ENCODE measurements around the gene MNAT1. TPM values are rescaled to one million over a fixed set of nuclear protein-coding genes. Genes with fewer than 3 reads are reported as not detected.

The MNAT1 gene
- total RNA-seq, 1 experiment from 2014 or later, result 79.7 TPM

GRCh38 chr14:60931218-60931617 is 196.7 kb downstream of the MNAT1 start:
- no peaks in the 10 kb centered on the region for H3F3A ChIP-seq (ENCODE audit: insufficient read depth, low read depth)
- no peak overlapping the region for H3K4me2 ChIP-seq
- POLR2A ChIA-PET (ENCODE audit: unreplicated experiment), result no interaction called here
- BruUV-seq (replicated peaks), result no TSS peak
- H2AFZ ChIP-seq, result no peak overlapping the region
- H3K9me3 ChIP-seq (ENCODE audit: insufficient read depth, low read depth), result no peaks in the 10 kb centered on the region
- no peak overlapping the region for H3K27ac ChIP-seq
- CTCF ChIA-PET, result no interaction called here
- 0 out of 2 replicates have a peak, but pooled peaks cover 6% of the 10 kb centered on the region for H4K20me1 ChIP-seq (ENCODE audit: insufficient read depth)
- no peak for DNase-seq
- intact Hi-C loops (cut with micrococcal nuclease; ENCODE audit: unreplicated experiment), result no loop called here
- no peaks in the 10 kb centered on the region for H3K27me3 ChIP-seq (ENCODE audit: insufficient read depth, low read depth)
- H3K4me1 ChIP-seq (replicated peaks; ENCODE audit: insufficient read depth), result no peaks in the 10 kb centered on the region
- TF ChIP-seq EZH2 (IDR thresholded peaks at IDR 0.05; ENCODE audit: low read depth) (no peak), CTCF (conservative IDR thresholded peaks at IDR 0.05) (no peak)
- no peaks in the 10 kb centered on the region for H3K79me2 ChIP-seq (ENCODE audit: low read depth)
- no peaks in the 10 kb centered on the region for H3K36me3 ChIP-seq (ENCODE audit: low read depth)
- H3K9me2 ChIP-seq (ENCODE audit: insufficient read depth), result 0 out of 2 replicates have a peak, but pooled peaks cover 4% of the 10 kb centered on the region
- H3K4me3 ChIP-seq, result no peak overlapping the region

GRCh38 chr14:60933920-60934655 is 199.5 kb downstream of the MNAT1 start:
- intact Hi-C loops (cut with micrococcal nuclease; ENCODE audit: unreplicated experiment), result no loop called here
- Histone ChIP-seq H3K36me3 (ENCODE audit: low read depth) (no peaks in the 10 kb centered on the region), H3K79me2 (ENCODE audit: low read depth) (0 out of 2 replicates have a peak, but pooled peaks cover 4% of the 10 kb centered on the region), H3K27me3 (ENCODE audit: insufficient read depth, low read depth) (no peaks in the 10 kb centered on the region), H3K4me3 (no peak overlapping the region), H3K4me2 (no peak overlapping the region), H3K4me1 (replicated peaks; ENCODE audit: insufficient read depth) (no peaks in the 10 kb centered on the region), H3K27ac (no peak overlapping the region), H3K9me2 (ENCODE audit: insufficient read depth) (0 out of 2 replicates have a peak, but pooled peaks cover 4% of the 10 kb centered on the region), H4K20me1 (ENCODE audit: insufficient read depth) (0 out of 2 replicates have a peak, but pooled peaks cover 6% of the 10 kb centered on the region), H3K9me3 (ENCODE audit: insufficient read depth, low read depth) (no peaks in the 10 kb centered on the region), H2AFZ (no peak overlapping the region), H3F3A (ENCODE audit: insufficient read depth, low read depth) (no peaks in the 10 kb centered on the region)
- TF ChIP-seq CTCF (conservative IDR thresholded peaks at IDR 0.05), result no peak
- TF ChIP-seq EZH2 (IDR thresholded peaks at IDR 0.05; ENCODE audit: low read depth), result no peak
- ChIA-PET POLR2A (ENCODE audit: unreplicated experiment) (no interaction called here), CTCF (no interaction called here)
- DNase-seq, result no peak
- BruUV-seq (replicated peaks), result no TSS peak

GRCh38 chr14:60935319-60935718 is 200.8 kb downstream of the MNAT1 start:
- ChIA-PET CTCF (no interaction called here), POLR2A (ENCODE audit: unreplicated experiment) (interaction anchor here (0.9 kb wide), 1 partner anchor 127 kb away, joined by 4 read pairs; no protein-coding TSS in a partner anchor)
- Histone ChIP-seq H3F3A (ENCODE audit: insufficient read depth, low read depth) (no peaks in the 10 kb centered on the region), H2AFZ (no peak overlapping the region), H3K27ac (no peak overlapping the region), H3K9me2 (ENCODE audit: insufficient read depth) (0 out of 2 replicates have a peak, but pooled peaks cover 4% of the 10 kb centered on the region), H4K20me1 (ENCODE audit: insufficient read depth) (0 out of 2 replicates have a peak, but pooled peaks cover 6% of the 10 kb centered on the region), H3K79me2 (ENCODE audit: low read depth) (0 out of 2 replicates have a peak, but pooled peaks cover 4% of the 10 kb centered on the region), H3K4me2 (no peak overlapping the region), H3K36me3 (ENCODE audit: low read depth) (no peaks in the 10 kb centered on the region), H3K9me3 (ENCODE audit: insufficient read depth, low read depth) (no peaks in the 10 kb centered on the region), H3K4me3 (no peak overlapping the region), H3K4me1 (replicated peaks; ENCODE audit: insufficient read depth) (no peaks in the 10 kb centered on the region), H3K27me3 (ENCODE audit: insufficient read depth, low read depth) (no peaks in the 10 kb centered on the region)
- no TSS peak for BruUV-seq (replicated peaks)
- intact Hi-C loops (cut with micrococcal nuclease; ENCODE audit: unreplicated experiment), result no loop called here
- DNase-seq, result no peak
- no peak for TF ChIP-seq CTCF (conservative IDR thresholded peaks at IDR 0.05)
- no peak for TF ChIP-seq EZH2 (IDR thresholded peaks at IDR 0.05; ENCODE audit: low read depth)

All from PC-9 (cell line).